GM12891 (cell line): Measurements from ENCODE around the gene ARHGAP24.

ENCODE experiments used
- PAX5 ChIP-seq: IDR thresholded peaks from 2 replicates; pipeline ENCODE4 v1.6.1; 2011; ENCODE audit warnings: low read length, moderate library complexity, mild to moderate bottlenecking; ENCODE audit not compliant: insufficient read depth, severe bottlenecking
- POLR2A ChIP-seq: IDR thresholded peaks from 2 replicates; pipeline ENCODE4 v1.6.1; 2011; ENCODE audit warnings: low read depth, low read length, control low read depth
- POLR2AphosphoS5 ChIP-seq: IDR thresholded peaks from 2 replicates; pipeline ENCODE4 v1.6.1; 2011; ENCODE audit warnings: low read depth, low read length, control low read depth
- POU2F2 ChIP-seq: IDR thresholded peaks from 2 replicates; pipeline ENCODE4 v1.6.1; 2011; ENCODE audit warnings: low read depth, mild to moderate bottlenecking, control low read depth, low read length, moderate library complexity
- SPI1 ChIP-seq: IDR thresholded peaks from 2 replicates; pipeline ENCODE4 v1.6.1; 2011; ENCODE audit warnings: low read depth, low read length, control low read depth
- TAF1 ChIP-seq: IDR thresholded peaks from 2 replicates; pipeline ENCODE4 v1.6.1; 2011; ENCODE audit warnings: low read depth, low read length, control low read depth

DNA sequence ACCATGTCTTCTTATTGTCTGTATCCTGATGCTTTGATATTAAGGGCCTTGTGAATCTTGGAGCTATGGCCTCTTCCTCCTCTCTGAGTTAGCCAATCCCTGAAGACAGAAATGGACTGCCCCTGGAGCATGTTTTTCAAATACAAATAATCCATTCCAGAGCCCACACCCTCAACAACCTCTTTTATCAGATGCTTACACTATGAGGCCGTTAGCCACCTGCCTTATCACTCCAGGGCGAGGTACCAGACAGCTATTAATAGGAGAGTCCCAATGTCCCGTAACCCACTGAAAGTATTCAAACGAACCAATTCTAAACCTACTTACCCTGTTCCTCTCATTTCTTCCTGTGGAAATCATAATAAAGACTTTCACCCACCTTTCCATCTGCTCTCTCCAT is 165.0 kb downstream of the ARHGAP24 start:
- TF ChIP-seq TAF1 (no peak), POLR2A (no peak), POLR2AphosphoS5 (no peak), POU2F2 (no peak), SPI1 (no peak), PAX5 (no peak)
